Measurements from ENCODE around the gene CNPY2.

GRCh38 chr12:56334490-56334793, 18.7 kb upstream of the CNPY2 start:
- TF ChIP-seq, protein P1, sequence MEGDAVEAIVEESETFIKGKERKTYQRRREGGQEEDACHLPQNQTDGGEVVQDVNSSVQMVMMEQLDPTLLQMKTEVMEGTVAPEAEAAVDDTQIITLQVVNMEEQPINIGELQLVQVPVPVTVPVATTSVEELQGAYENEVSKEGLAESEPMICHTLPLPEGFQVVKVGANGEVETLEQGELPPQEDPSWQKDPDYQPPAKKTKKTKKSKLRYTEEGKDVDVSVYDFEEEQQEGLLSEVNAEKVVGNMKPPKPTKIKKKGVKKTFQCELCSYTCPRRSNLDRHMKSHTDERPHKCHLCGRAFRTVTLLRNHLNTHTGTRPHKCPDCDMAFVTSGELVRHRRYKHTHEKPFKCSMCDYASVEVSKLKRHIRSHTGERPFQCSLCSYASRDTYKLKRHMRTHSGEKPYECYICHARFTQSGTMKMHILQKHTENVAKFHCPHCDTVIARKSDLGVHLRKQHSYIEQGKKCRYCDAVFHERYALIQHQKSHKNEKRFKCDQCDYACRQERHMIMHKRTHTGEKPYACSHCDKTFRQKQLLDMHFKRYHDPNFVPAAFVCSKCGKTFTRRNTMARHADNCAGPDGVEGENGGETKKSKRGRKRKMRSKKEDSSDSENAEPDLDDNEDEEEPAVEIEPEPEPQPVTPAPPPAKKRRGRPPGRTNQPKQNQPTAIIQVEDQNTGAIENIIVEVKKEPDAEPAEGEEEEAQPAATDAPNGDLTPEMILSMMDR (IDR thresholded peaks at IDR 0.05) = no peak
- TF ChIP-seq POLR2A (IDR thresholded peaks at IDR 0.05) = no peak

All from body of pancreas (tissue), 4 donors.